ENCODE data around the gene MYO1D.

The MYO1D gene

GRCh38 chr17:32609884-32610650 lies 266.9 kb downstream of the MYO1D start:
- ChIA-PET CTCF (no interaction called here), POLR2A (no interaction called here)
- no peak for DNase-seq (ENCODE audit: extremely low spot score)
- TF ChIP-seq TARDBP (IDR thresholded peaks at IDR 0.05) = no peak
- TF ChIP-seq FOXM1 (IDR thresholded peaks at IDR 0.05; ENCODE audit: borderline replicate concordance) = no peak
- TF ChIP-seq LEF1 (IDR thresholded peaks at IDR 0.05; ENCODE audit: borderline replicate concordance) = no peak
- TF ChIP-seq BHLHE40 (IDR thresholded peaks at IDR 0.05; ENCODE audit: borderline replicate concordance) = no peak
- no peak for TF ChIP-seq FOXK2 (IDR thresholded peaks at IDR 0.05)
- TF ChIP-seq PKNOX1 (IDR thresholded peaks at IDR 0.05) = no peak
- no peak for TF ChIP-seq SUZ12 (IDR thresholded peaks at IDR 0.05)
- TF ChIP-seq ZNF384 (IDR thresholded peaks at IDR 0.05) = no peak
- no peak for TF ChIP-seq ELF4 (IDR thresholded peaks at IDR 0.05)
- TF ChIP-seq HDGF (IDR thresholded peaks at IDR 0.05; ENCODE audit: borderline replicate concordance) = no peak
- no peak for TF ChIP-seq ARNT (IDR thresholded peaks at IDR 0.05)
- TF ChIP-seq FOXA1 (IDR thresholded peaks at IDR 0.05) = no peak
- TF ChIP-seq CTBP1 (IDR thresholded peaks at IDR 0.05; ENCODE audit: borderline replicate concordance) = no peak
- no peak for TF ChIP-seq SP1 (IDR thresholded peaks at IDR 0.05)
- no peak for TF ChIP-seq NFRKB (IDR thresholded peaks at IDR 0.05)
- TF ChIP-seq L3MBTL2 (conservative IDR thresholded peaks at IDR 0.05) = no peak

GRCh38 chr17:32609085-32609484 lies 267.8 kb downstream of the MYO1D start:
- TF ChIP-seq NFRKB (IDR thresholded peaks at IDR 0.05) (no peak), BHLHE40 (IDR thresholded peaks at IDR 0.05; ENCODE audit: borderline replicate concordance) (no peak), LEF1 (IDR thresholded peaks at IDR 0.05; ENCODE audit: borderline replicate concordance) (no peak), ARNT (IDR thresholded peaks at IDR 0.05) (no peak), SUZ12 (IDR thresholded peaks at IDR 0.05) (no peak), ELF4 (IDR thresholded peaks at IDR 0.05) (no peak), PKNOX1 (IDR thresholded peaks at IDR 0.05) (no peak), CTBP1 (IDR thresholded peaks at IDR 0.05; ENCODE audit: borderline replicate concordance) (no peak), FOXK2 (IDR thresholded peaks at IDR 0.05) (no peak), HDGF (IDR thresholded peaks at IDR 0.05; ENCODE audit: borderline replicate concordance) (no peak), SP1 (IDR thresholded peaks at IDR 0.05) (no peak), ZNF384 (IDR thresholded peaks at IDR 0.05) (no peak)
- ChIA-PET CTCF (no interaction called here), POLR2A (no interaction called here)
- no peak for DNase-seq (ENCODE audit: extremely low spot score)

- POLR2A ChIA-PET = no interaction called here
- TF ChIP-seq BHLHE40 (IDR thresholded peaks at IDR 0.05; ENCODE audit: borderline replicate concordance) = no peak
- TF ChIP-seq ARNT (IDR thresholded peaks at IDR 0.05) = no peak
- no peak for TF ChIP-seq LEF1 (IDR thresholded peaks at IDR 0.05; ENCODE audit: borderline replicate concordance)
- no peak for TF ChIP-seq FOXK2 (IDR thresholded peaks at IDR 0.05)
- TF ChIP-seq FOXM1 (IDR thresholded peaks at IDR 0.05; ENCODE audit: borderline replicate concordance) = no peak
- DNase-seq (ENCODE audit: extremely low spot score) = no peak
- CTCF ChIA-PET = no interaction called here
These were observed 268.7 kb downstream of the MYO1D start for GRCh38 chr17:32608267-32608666.

- POLR2A ChIA-PET = no interaction called here
- CTCF ChIA-PET = interaction anchor here (1.2 kb wide), 1 partner anchor 53 kb away, joined by 3 read pairs; no protein-coding TSS in a partner anchor
- no peak for DNase-seq (ENCODE audit: extremely low spot score)
- TF ChIP-seq ELF4 (IDR thresholded peaks at IDR 0.05) (no peak), LEF1 (IDR thresholded peaks at IDR 0.05; ENCODE audit: borderline replicate concordance) (no peak), FOXA1 (IDR thresholded peaks at IDR 0.05) (no peak), ARNT (IDR thresholded peaks at IDR 0.05) (no peak)
These were observed 272.0 kb downstream of the MYO1D start for GRCh38 chr17:32604966-32605365.

GRCh38 chr17:32602396-32602795 lies 274.5 kb downstream of the MYO1D start:
- ChIA-PET CTCF (no interaction called here), POLR2A (no interaction called here)
- no peak for DNase-seq (ENCODE audit: extremely low spot score)
- no peak for TF ChIP-seq ELF4 (IDR thresholded peaks at IDR 0.05)
- no peak for TF ChIP-seq L3MBTL2 (conservative IDR thresholded peaks at IDR 0.05)
- TF ChIP-seq FOXK2 (IDR thresholded peaks at IDR 0.05) = no peak
- TF ChIP-seq TARDBP (IDR thresholded peaks at IDR 0.05) = no peak
- TF ChIP-seq FOXA1 (IDR thresholded peaks at IDR 0.05) = no peak
- TF ChIP-seq HDGF (IDR thresholded peaks at IDR 0.05; ENCODE audit: borderline replicate concordance) = no peak
- no peak for TF ChIP-seq ZNF384 (IDR thresholded peaks at IDR 0.05)
- no peak for TF ChIP-seq NFRKB (IDR thresholded peaks at IDR 0.05)

- ChIA-PET CTCF (no interaction called here), POLR2A (no interaction called here)
- no peak for DNase-seq (ENCODE audit: extremely low spot score)
- TF ChIP-seq ELF4 (IDR thresholded peaks at IDR 0.05) = no peak
- TF ChIP-seq BHLHE40 (IDR thresholded peaks at IDR 0.05; ENCODE audit: borderline replicate concordance) = no peak
- no peak for TF ChIP-seq FOXK2 (IDR thresholded peaks at IDR 0.05)
- no peak for TF ChIP-seq CTBP1 (IDR thresholded peaks at IDR 0.05; ENCODE audit: borderline replicate concordance)
- TF ChIP-seq LEF1 (IDR thresholded peaks at IDR 0.05; ENCODE audit: borderline replicate concordance) = no peak
- no peak for TF ChIP-seq HDGF (IDR thresholded peaks at IDR 0.05; ENCODE audit: borderline replicate concordance)
- TF ChIP-seq SP1 (IDR thresholded peaks at IDR 0.05) = no peak
- TF ChIP-seq TARDBP (IDR thresholded peaks at IDR 0.05) = no peak
- no peak for TF ChIP-seq ARNT (IDR thresholded peaks at IDR 0.05)
- no peak for TF ChIP-seq FOXA1 (IDR thresholded peaks at IDR 0.05)
- TF ChIP-seq NFRKB (IDR thresholded peaks at IDR 0.05) = no peak
These were observed 275.1 kb downstream of the MYO1D start for GRCh38 chr17:32601866-32602265.

- ChIA-PET CTCF (no interaction called here), POLR2A (no interaction called here)
- no peak for DNase-seq (ENCODE audit: extremely low spot score)
- TF ChIP-seq ZNF384 (IDR thresholded peaks at IDR 0.05) = no peak
- no peak for TF ChIP-seq SUZ12 (IDR thresholded peaks at IDR 0.05)
- no peak for TF ChIP-seq SP1 (IDR thresholded peaks at IDR 0.05)
- no peak for TF ChIP-seq FOXM1 (IDR thresholded peaks at IDR 0.05; ENCODE audit: borderline replicate concordance)
These were observed 280.3 kb downstream of the MYO1D start for GRCh38 chr17:32596628-32597027.
